ENCODE results near the gene FAM174A. TPM values are rescaled to one million over a fixed set of nuclear protein-coding genes. Genes with fewer than 3 reads are reported as not detected.

FAM174A gene
- total and polyA plus RNA-seq, 2 donors (not counting 1 experiment from before 2014, with no cell fraction given) = 4.3 to 6.1 TPM

GRCh38 chr5:100634937-100635534, 99.9 kb downstream of the FAM174A start:
- Histone ChIP-seq H3K4me2 (replicated peaks; ENCODE audit: low read depth, low read length, poor library complexity, severe bottlenecking) (no peak overlapping the region), H2AFZ (ENCODE audit: insufficient read depth, low read depth, low read length, poor library complexity, severe bottlenecking) (no peak overlapping the region), H4K20me1 (ENCODE audit: control insufficient read depth, insufficient read depth, low read length, poor library complexity, severe bottlenecking) (no peaks in the 10 kb centered on the region), H3K4me1 (ENCODE audit: control insufficient read depth in 2 of 2, insufficient read depth in 2 of 2, low read length in 2 of 2) (no peaks in the 10 kb centered on the region), H3K79me2 (ENCODE audit: control insufficient read depth, insufficient read depth, low read length) (no peaks in the 10 kb centered on the region), H3K36me3 (replicated peaks in 1 of 2; ENCODE audit: control extremely low read depth in 1 of 2, control insufficient read depth in 1 of 2, extremely low read depth in 1 of 2, insufficient read depth in 2 of 2, low read length in 1 of 2) (no peaks in the 10 kb centered on the region), H3K27me3 (replicated peaks in 1 of 4; ENCODE audit: control extremely low read depth in 1 of 4, control insufficient read depth in 3 of 4, insufficient read depth in 4 of 4, low read length in 3 of 4) (no peaks in the 10 kb centered on the region), H3K9me3 (ENCODE audit: control extremely low read depth in 1 of 3, control insufficient read depth in 2 of 3, insufficient read depth in 1 of 3, low read length in 2 of 3) (no peaks in the 10 kb centered on the region), H3K9ac (ENCODE audit: low read length) (no peak overlapping the region), H3K4me3 (ENCODE audit: control extremely low read depth in 1 of 5, extremely low read depth in 1 of 5, insufficient read depth in 1 of 5, low read depth in 2 of 5, low read length in 4 of 5) (no peak overlapping the region), H3K27ac (ENCODE audit: low read length in 2 of 2) (no peak overlapping the region)
- intact Hi-C loops (cut with micrococcal nuclease) = no loop called here
- Mint-ChIP-seq H3K9me3 (ENCODE audit: insufficient read depth) (no peaks in the 10 kb centered on the region), H3K27ac (no peak overlapping the region), H3K27me3 (no peaks in the 10 kb centered on the region), H3K4me1 (no peaks in the 10 kb centered on the region), H3K4me3 (no peak overlapping the region)
- CTCF ChIA-PET = interaction anchor here (1.7 kb wide), 1 partner anchor 12 kb away, joined by 6 read pairs; no protein-coding TSS in a partner anchor
- DNase-seq (no peak), ATAC-seq (ENCODE audit: low read depth) (no peak)
- POLR2A ChIA-PET = no interaction called here
- no peak for TF ChIP-seq EZH2 (IDR thresholded peaks at IDR 0.05; ENCODE audit: borderline replicate concordance, insufficient read depth, low read depth, low read length, poor library complexity, severe bottlenecking)
- TF ChIP-seq, protein P1, sequence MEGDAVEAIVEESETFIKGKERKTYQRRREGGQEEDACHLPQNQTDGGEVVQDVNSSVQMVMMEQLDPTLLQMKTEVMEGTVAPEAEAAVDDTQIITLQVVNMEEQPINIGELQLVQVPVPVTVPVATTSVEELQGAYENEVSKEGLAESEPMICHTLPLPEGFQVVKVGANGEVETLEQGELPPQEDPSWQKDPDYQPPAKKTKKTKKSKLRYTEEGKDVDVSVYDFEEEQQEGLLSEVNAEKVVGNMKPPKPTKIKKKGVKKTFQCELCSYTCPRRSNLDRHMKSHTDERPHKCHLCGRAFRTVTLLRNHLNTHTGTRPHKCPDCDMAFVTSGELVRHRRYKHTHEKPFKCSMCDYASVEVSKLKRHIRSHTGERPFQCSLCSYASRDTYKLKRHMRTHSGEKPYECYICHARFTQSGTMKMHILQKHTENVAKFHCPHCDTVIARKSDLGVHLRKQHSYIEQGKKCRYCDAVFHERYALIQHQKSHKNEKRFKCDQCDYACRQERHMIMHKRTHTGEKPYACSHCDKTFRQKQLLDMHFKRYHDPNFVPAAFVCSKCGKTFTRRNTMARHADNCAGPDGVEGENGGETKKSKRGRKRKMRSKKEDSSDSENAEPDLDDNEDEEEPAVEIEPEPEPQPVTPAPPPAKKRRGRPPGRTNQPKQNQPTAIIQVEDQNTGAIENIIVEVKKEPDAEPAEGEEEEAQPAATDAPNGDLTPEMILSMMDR (IDR thresholded peaks at IDR 0.05) = no peak
- no CpG with 5 or more reads among the region's 1 CpG for WGBS (ENCODE audit: insufficient coverage)

Measured in B cell (primary cell).